Measurements from ENCODE around the gene SASH3. TPM values are rescaled to one million over a fixed set of nuclear protein-coding genes. Genes with fewer than 3 reads are reported as not detected.
A peak's percentile ranks its signal among the peaks of the same experiment; 100 is the strongest.
"Not testable (repeated sequence)": the region's sequence is repeated elsewhere in the genome, so short reads cannot be mapped to it uniquely, and the experiment has no call there.

Gene SASH3
- not detected for polyA plus RNA-seq (2013, experiment 1 of 4)
- polyA plus RNA-seq (2013, experiment 2 of 4) = not detected
- not detected for polyA plus RNA-seq (2013, experiment 3 of 4)
- polyA plus RNA-seq (2013, experiment 4 of 4) = not detected

- H3K27ac ChIP-seq (ENCODE audit: insufficient read depth, low read depth, low read length, poor library complexity, severe bottlenecking) = no peak within 1 kb of the TSS
- H3K4me1 ChIP-seq (ENCODE audit: control insufficient read depth, insufficient read depth, low read length) = no peaks in the 10 kb centered on the region
- H3K36me3 ChIP-seq (ENCODE audit: control insufficient read depth, insufficient read depth, low read length) = no peaks in the 10 kb centered on the region
- H3K9me3 ChIP-seq (ENCODE audit: control insufficient read depth, low read length) = no peaks in the 10 kb centered on the region
- no peaks in the 10 kb centered on the region for H3K27me3 ChIP-seq (ENCODE audit: control insufficient read depth, insufficient read depth, low read length, poor library complexity, severe bottlenecking)
- WGBS, 2 experiments = 95 to 96% methylated on average over 13 of the region's 13 CpGs
- H3K4me3 ChIP-seq (ENCODE audit: insufficient read depth, low read depth, low read length) = no peak within 1 kb of the TSS
Measured at GRCh38 chrX:129779747-129780146, at the start of gene SASH3. TSS of gene SASH3 (plus strand) at chrX:129779949. CDS start at chrX:129780098, 149 bp downstream.

- WGBS, 2 experiments = 91 to 93% methylated on average over 2 of the region's 2 CpGs
- no peak overlapping the region for H3K27ac ChIP-seq (ENCODE audit: insufficient read depth, low read depth, low read length, poor library complexity, severe bottlenecking)
- no peaks in the 10 kb centered on the region for H3K9me3 ChIP-seq (ENCODE audit: control insufficient read depth, low read length)
- no peaks in the 10 kb centered on the region for H3K36me3 ChIP-seq (ENCODE audit: control insufficient read depth, insufficient read depth, low read length)
- H3K4me3 ChIP-seq (ENCODE audit: insufficient read depth, low read depth, low read length) = no peak overlapping the region
- H3K27me3 ChIP-seq (ENCODE audit: control insufficient read depth, insufficient read depth, low read length, poor library complexity, severe bottlenecking) = no peaks in the 10 kb centered on the region
- H3K4me1 ChIP-seq (ENCODE audit: control insufficient read depth, insufficient read depth, low read length) = no peaks in the 10 kb centered on the region
Measured at GRCh38 chrX:129731228-129731627, 48.5 kb upstream of the SASH3 start.

DNA sequence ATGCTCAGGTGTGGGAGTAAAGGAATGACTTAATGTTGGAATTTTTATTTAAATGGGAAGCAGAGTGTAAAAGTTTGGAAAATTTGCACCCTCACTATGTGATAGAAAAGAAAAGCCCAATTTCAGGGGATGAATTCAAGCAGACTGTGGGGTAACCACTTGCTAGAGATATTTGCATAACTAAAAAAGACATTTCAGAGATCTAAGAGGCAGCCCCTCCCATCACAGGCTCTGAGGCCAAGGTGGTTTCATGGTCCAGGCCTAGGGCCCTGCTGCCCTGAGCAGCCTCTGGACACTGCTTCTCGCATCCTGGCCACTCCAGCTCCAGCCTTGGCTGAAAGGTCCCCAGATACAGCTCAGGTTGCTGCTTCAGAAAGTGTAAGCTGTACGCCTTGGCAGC, 46.9 kb upstream of the SASH3 start:
- Histone ChIP-seq H3K4me3 (ENCODE audit: insufficient read depth, low read depth, low read length) (no peak overlapping the region), H3K27me3 (ENCODE audit: control insufficient read depth, insufficient read depth, low read length, poor library complexity, severe bottlenecking) (no peaks in the 10 kb centered on the region), H3K36me3 (ENCODE audit: control insufficient read depth, insufficient read depth, low read length) (no peaks in the 10 kb centered on the region), H3K4me1 (ENCODE audit: control insufficient read depth, insufficient read depth, low read length) (no peaks in the 10 kb centered on the region), H3K27ac (ENCODE audit: insufficient read depth, low read depth, low read length, poor library complexity, severe bottlenecking) (no peak overlapping the region), H3K9me3 (ENCODE audit: control insufficient read depth, low read length) (no peaks in the 10 kb centered on the region)
- WGBS, 2 experiments = 91 to 92% methylated on average over 2 of the region's 2 CpGs

- no peak overlapping the region for H3K4me3 ChIP-seq (ENCODE audit: insufficient read depth, low read depth, low read length)
- no peaks in the 10 kb centered on the region for H3K36me3 ChIP-seq (ENCODE audit: control insufficient read depth, insufficient read depth, low read length)
- no peak overlapping the region for H3K27ac ChIP-seq (ENCODE audit: insufficient read depth, low read depth, low read length, poor library complexity, severe bottlenecking)
- H3K4me1 ChIP-seq (ENCODE audit: control insufficient read depth, insufficient read depth, low read length) = no peaks in the 10 kb centered on the region
- no peaks in the 10 kb centered on the region for H3K27me3 ChIP-seq (ENCODE audit: control insufficient read depth, insufficient read depth, low read length, poor library complexity, severe bottlenecking)
- WGBS, 2 experiments = 87 to 98% methylated on average over 4 of the region's 4 CpGs
- no peaks in the 10 kb centered on the region for H3K9me3 ChIP-seq (ENCODE audit: control insufficient read depth, low read length)
Measured at GRCh38 chrX:129733335-129733734, 46.4 kb upstream of the SASH3 start.

GRCh38 chrX:129736491-129736890, 43.3 kb upstream of the SASH3 start:
- H3K4me1 ChIP-seq (ENCODE audit: control insufficient read depth, insufficient read depth, low read length) = peaks cover 5% of the 10 kb centered on the region
- H3K36me3 ChIP-seq (ENCODE audit: control insufficient read depth, insufficient read depth, low read length) = no peaks in the 10 kb centered on the region
- H3K4me3 ChIP-seq (ENCODE audit: insufficient read depth, low read depth, low read length) = no peak overlapping the region
- 89 to 92% methylated on average over 6 of the region's 6 CpGs for WGBS, 2 experiments
- no peaks in the 10 kb centered on the region for H3K9me3 ChIP-seq (ENCODE audit: control insufficient read depth, low read length)
- no peaks in the 10 kb centered on the region for H3K27me3 ChIP-seq (ENCODE audit: control insufficient read depth, insufficient read depth, low read length, poor library complexity, severe bottlenecking)
- H3K27ac ChIP-seq (ENCODE audit: insufficient read depth, low read depth, low read length, poor library complexity, severe bottlenecking) = no peak overlapping the region

GRCh38 chrX:129737916-129738315, 41.8 kb upstream of the SASH3 start:
- Histone ChIP-seq H3K27me3 (ENCODE audit: control insufficient read depth, insufficient read depth, low read length, poor library complexity, severe bottlenecking) (no peaks in the 10 kb centered on the region), H3K4me1 (ENCODE audit: control insufficient read depth, insufficient read depth, low read length) (peaks cover 5% of the 10 kb centered on the region), H3K36me3 (ENCODE audit: control insufficient read depth, insufficient read depth, low read length) (no peaks in the 10 kb centered on the region), H3K4me3 (ENCODE audit: insufficient read depth, low read depth, low read length) (no peak overlapping the region), H3K9me3 (ENCODE audit: control insufficient read depth, low read length) (no peaks in the 10 kb centered on the region), H3K27ac (ENCODE audit: insufficient read depth, low read depth, low read length, poor library complexity, severe bottlenecking) (no peak overlapping the region)
- 87 to 90% methylated on average over 5 of the region's 5 CpGs for WGBS, 2 experiments

DNA sequence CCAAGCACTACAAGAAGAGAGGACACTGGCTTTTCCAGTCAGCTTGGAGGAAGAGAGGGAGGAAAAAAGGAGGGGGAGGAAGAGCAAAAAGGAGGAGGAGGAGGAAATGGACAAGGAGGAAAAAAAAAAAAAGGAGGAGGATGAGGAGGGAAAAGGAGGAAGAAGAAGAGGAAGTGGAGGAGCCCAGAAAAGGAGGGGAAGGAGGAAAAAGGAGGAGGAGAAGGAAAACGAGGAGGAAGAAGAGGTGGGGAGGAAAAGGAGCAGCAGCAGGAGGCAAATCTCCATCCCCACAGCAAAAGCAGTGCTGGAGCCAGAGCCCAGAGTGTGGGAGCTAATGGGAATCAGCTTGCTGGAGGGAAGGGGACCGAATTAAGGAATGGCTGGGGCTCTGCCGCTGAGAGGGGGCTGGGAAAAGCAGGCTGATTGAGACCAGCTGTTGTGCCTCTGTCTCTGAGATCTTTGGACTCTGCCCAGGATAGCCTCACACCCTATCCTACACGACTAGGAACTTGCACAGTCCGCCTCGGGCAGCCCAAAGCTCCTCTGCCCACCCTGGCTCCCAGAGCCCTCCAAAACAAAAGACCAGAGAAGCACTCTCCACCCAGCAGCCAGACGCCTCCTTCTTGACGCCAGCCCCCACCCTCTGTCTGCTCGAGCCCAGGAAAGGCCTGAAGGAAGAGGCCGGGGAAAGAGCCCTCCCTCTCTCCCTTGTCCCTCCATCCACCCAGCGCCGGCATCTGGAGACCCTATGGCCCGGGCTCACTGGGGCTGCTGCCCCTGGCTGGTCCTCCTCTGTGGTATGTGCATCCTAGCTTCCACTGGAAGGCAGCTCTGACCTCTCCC, 41.1 kb upstream of the SASH3 start, which contains the start of gene XPNPEP2:
TSS of gene XPNPEP2 (plus strand) at position 514 of the 843 bp plus-strand sequence. CDS start at position 749, 235 bp downstream.
- Histone ChIP-seq H3K36me3 (ENCODE audit: control insufficient read depth, insufficient read depth, low read length) (no peaks in the 10 kb centered on the region), H3K27me3 (ENCODE audit: control insufficient read depth, insufficient read depth, low read length, poor library complexity, severe bottlenecking) (no peaks in the 10 kb centered on the region), H3K4me3 (ENCODE audit: insufficient read depth, low read depth, low read length) (no peak within 1 kb of the TSS), H3K4me1 (ENCODE audit: control insufficient read depth, insufficient read depth, low read length) (peaks cover 5% of the 10 kb centered on the region), H3K27ac (ENCODE audit: insufficient read depth, low read depth, low read length, poor library complexity, severe bottlenecking) (no peak within 1 kb of the TSS), H3K9me3 (ENCODE audit: control insufficient read depth, low read length) (no peaks in the 10 kb centered on the region)
- WGBS, 2 experiments = 23 to 30% methylated on average over 13 of the region's 13 CpGs

DNA sequence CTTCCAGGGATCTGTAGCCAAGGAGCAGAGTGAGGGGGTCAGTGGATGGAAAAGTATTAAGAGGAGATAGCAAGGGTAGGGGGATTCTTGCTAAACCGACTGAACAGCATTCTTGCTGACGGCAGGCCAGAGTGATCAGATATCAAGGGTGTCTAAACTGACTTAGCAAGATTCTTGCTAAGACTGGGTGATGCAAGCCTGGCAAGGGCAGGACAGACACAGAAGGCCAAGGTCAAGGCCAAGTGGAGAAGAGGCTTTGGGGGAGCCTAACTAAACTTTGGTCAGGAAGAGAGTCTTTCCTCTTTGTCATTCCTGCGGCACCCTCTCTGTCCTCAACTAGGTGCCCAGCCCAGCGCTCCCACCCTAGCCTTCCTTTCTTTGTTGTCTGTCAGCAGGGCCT, 40.2 kb upstream of the SASH3 start:
- WGBS, 2 experiments = 80 to 88% methylated on average over 4 of the region's 4 CpGs
- Histone ChIP-seq H3K4me1 (ENCODE audit: control insufficient read depth, insufficient read depth, low read length) (peaks cover 5% of the 10 kb centered on the region), H3K27ac (ENCODE audit: insufficient read depth, low read depth, low read length, poor library complexity, severe bottlenecking) (no peak overlapping the region), H3K36me3 (ENCODE audit: control insufficient read depth, insufficient read depth, low read length) (no peaks in the 10 kb centered on the region), H3K4me3 (ENCODE audit: insufficient read depth, low read depth, low read length) (no peak overlapping the region), H3K9me3 (ENCODE audit: control insufficient read depth, low read length) (no peaks in the 10 kb centered on the region), H3K27me3 (ENCODE audit: control insufficient read depth, insufficient read depth, low read length, poor library complexity, severe bottlenecking) (no peaks in the 10 kb centered on the region)

DNA sequence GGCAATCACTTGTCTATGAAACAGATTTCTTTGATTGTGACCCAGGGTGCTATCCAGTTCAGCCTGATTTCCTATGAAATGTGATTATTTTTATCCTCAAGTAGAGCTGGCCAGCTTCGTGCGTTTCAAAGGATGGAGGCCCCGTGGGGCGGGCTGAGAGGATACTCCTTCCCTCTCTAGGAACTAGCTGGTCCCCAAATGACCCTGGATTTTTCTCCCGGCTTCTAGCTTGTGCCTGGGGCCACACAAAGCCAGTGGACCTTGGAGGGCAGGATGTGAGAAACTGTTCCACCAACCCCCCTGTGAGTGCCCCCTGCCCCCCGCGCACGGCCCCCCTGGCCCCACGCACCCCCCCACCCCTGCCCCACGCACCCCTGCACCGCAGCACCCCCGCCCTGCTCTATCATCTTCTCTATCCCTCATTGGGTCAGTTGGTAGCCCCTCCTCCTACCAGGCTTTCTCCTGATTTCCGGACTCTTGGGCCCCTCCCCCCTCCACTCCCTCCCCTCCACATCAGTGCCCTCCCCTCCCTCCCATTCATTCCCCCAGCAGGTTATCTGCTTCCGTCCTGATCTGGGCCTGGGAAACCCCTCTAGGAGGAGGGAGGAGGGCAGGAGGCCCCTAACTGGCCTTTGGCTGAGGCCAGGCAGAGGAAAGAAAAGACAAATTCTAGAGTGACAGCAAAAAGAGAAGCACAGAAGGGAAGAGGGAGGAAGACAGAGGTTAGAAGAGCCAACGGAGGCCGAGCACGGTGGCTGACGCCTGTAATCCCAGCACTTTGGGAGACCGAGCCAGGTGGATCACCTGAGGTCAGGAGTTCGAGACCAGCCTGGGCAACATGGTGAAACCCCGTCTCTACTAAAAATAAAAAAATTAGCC, 37.6 kb upstream of the SASH3 start:
- Histone ChIP-seq H3K27ac (ENCODE audit: insufficient read depth, low read depth, low read length, poor library complexity, severe bottlenecking) (peak overlapping the region; percentile 36), H3K9me3 (ENCODE audit: control insufficient read depth, low read length) (no peaks in the 10 kb centered on the region), H3K27me3 (ENCODE audit: control insufficient read depth, insufficient read depth, low read length, poor library complexity, severe bottlenecking) (no peaks in the 10 kb centered on the region), H3K4me1 (ENCODE audit: control insufficient read depth, insufficient read depth, low read length) (peaks cover 5% of the 10 kb centered on the region), H3K4me3 (ENCODE audit: insufficient read depth, low read depth, low read length) (no peak overlapping the region), H3K36me3 (ENCODE audit: control insufficient read depth, insufficient read depth, low read length) (no peaks in the 10 kb centered on the region)
- WGBS, 2 experiments = 25 to 29% methylated on average over 14 to 15 of the region's 21 CpGs

GRCh38 chrX:129742759-129743152, 37.0 kb upstream of the SASH3 start:
- not testable (repeated sequence) for H3K9me3 ChIP-seq (ENCODE audit: control insufficient read depth, low read length); H3K36me3 ChIP-seq (ENCODE audit: control insufficient read depth, insufficient read depth, low read length); H3K4me1 ChIP-seq (ENCODE audit: control insufficient read depth, insufficient read depth, low read length); H3K4me3 ChIP-seq (ENCODE audit: insufficient read depth, low read depth, low read length); H3K27me3 ChIP-seq (ENCODE audit: control insufficient read depth, insufficient read depth, low read length, poor library complexity, severe bottlenecking); H3K27ac ChIP-seq (ENCODE audit: insufficient read depth, low read depth, low read length, poor library complexity, severe bottlenecking)
- 88 to 91% methylated on average over 5 to 6 of the region's 6 CpGs for WGBS, 2 experiments

Measured in ectodermal cell (in vitro differentiated cells).